T-cell (primary cell): ENCODE data around the gene CHRNB1. TPM values are rescaled to one million over a fixed set of nuclear protein-coding genes. Genes with fewer than 3 reads are reported as not detected.

Source experiments
- ATAC-seq, 4 experiments: fragments of 200-7000 bp in 3 of 4; fragments of 150-1000 bp in 1 of 4; cut with Tn5 transposase; replicated peaks in 1 of 4; 1 replicate in 3 of 4; 2 replicates in 1 of 4; pipeline ENCODE4 v1.10.0; 2021; ENCODE audit warnings: moderate library complexity in 3 of 4, mild to moderate bottlenecking in 2 of 4, moderate number of reproducible peaks in 1 of 4
- CTCF ChIA-PET, 2 donors: fragments of 300-600 bp; sonication (Branson Sonifier 250); formaldehyde crosslinking; loops; one replicate each; lab custom pipeline; 2022; ENCODE audit warnings: antibody characterized with exemption in 2 of 2; lab: Charles Lee
- POLR2A ChIA-PET, 2 donors: fragments of 300-600 bp; sonication (Branson Sonifier 250); formaldehyde crosslinking; loops; one replicate each; lab custom pipeline; 2022; ENCODE audit warnings: antibody characterized with exemption in 2 of 2; lab: Charles Lee
- DNase-seq, 35 experiments: peaks; one replicate each; pipeline versions ENCODE4 v3.0.0 to v3.0.0-alpha.2; 2013 to 2023
- H3K27ac ChIP-seq: one replicate; pipeline ENCODE4 v1.5.1; 2013; ENCODE audit warnings: low read length
- H3K27me3 ChIP-seq, 2 experiments: replicated peaks in 1 of 2; 1 replicate in 1 of 2; 2 replicates in 1 of 2; pipeline versions ENCODE4 v1.6.1 to v1.7.0; 2013; ENCODE audit warnings: low read length in 1 of 2, mixed read lengths in 1 of 2; ENCODE audit not compliant: control insufficient read depth in 2 of 2, insufficient read depth in 2 of 2; ENCODE audit errors: extremely low read depth in 1 of 2
- H3K36me3 ChIP-seq, 2 donors: 1 replicate in 1 of 2; 2 replicates in 1 of 2; pipeline versions ENCODE4 v1.6.1 to v1.7.0; 2013; ENCODE audit warnings: low read length in 1 of 2; ENCODE audit not compliant: control insufficient read depth in 2 of 2, insufficient read depth in 1 of 2; ENCODE audit errors: extremely low read depth in 1 of 2
- H3K4me1 ChIP-seq, 2 experiments: 1 replicate in 1 of 2; 2 replicates in 1 of 2; pipeline versions ENCODE4 v1.6.1 to v1.7.0; 2013; ENCODE audit warnings: low read length in 2 of 2, mixed read lengths in 1 of 2; ENCODE audit not compliant: insufficient read depth in 2 of 2, control insufficient read depth in 1 of 2; ENCODE audit errors: extremely low read depth in 1 of 2
- H3K4me3 ChIP-seq, 2 donors: 1 replicate in 1 of 2; 2 replicates in 1 of 2; pipeline versions ENCODE4 v1.5.1 to v1.7.0; 2013; ENCODE audit warnings: mild to moderate bottlenecking in 2 of 2, low read length in 1 of 2, moderate library complexity in 1 of 2; ENCODE audit not compliant: control insufficient read depth in 1 of 2; ENCODE audit errors: extremely low read depth in 1 of 2
- H3K9me3 ChIP-seq: 2 replicates; pipeline ENCODE4 v1.7.0; 2013
- H3K27ac Mint-ChIP-seq, 2 donors: one replicate each; pipeline ENCODE4 v1.8.0; 2020 to 2021; ENCODE audit warnings: mild to moderate bottlenecking in 2 of 2, mixed read lengths in 2 of 2
- H3K27me3 Mint-ChIP-seq, 2 donors: one replicate each; pipeline ENCODE4 v1.8.0; 2021 to 2022; ENCODE audit warnings: mixed read lengths in 2 of 2
- H3K36me3 Mint-ChIP-seq: one replicate; pipeline ENCODE4 v1.8.0; 2021; ENCODE audit warnings: mixed read lengths
- H3K4me1 Mint-ChIP-seq, 3 donors: one replicate each; pipeline ENCODE4 v1.8.0; 2020 to 2022; ENCODE audit warnings: mixed read lengths in 3 of 3, mild to moderate bottlenecking in 1 of 3
- H3K4me3 Mint-ChIP-seq, 3 donors: one replicate each; pipeline ENCODE4 v1.8.0; 2020 to 2022; ENCODE audit warnings: mild to moderate bottlenecking in 3 of 3, mixed read lengths in 3 of 3, moderate library complexity in 3 of 3
- H3K9me3 Mint-ChIP-seq, 3 donors: one replicate each; pipeline ENCODE4 v1.8.0; 2020 to 2022; ENCODE audit warnings: mixed read lengths in 3 of 3
- WGBS: methylation state at CpG from one replicate; pipeline ENCODE4 v1.1.5; 2013; ENCODE audit warnings: missing lambda C conversion rate; ENCODE audit not compliant: insufficient coverage; 5-methylcytosine and 5-hydroxymethylcytosine counted together
- total RNA-seq, 35 experiments: library from RNA in 6 of 35; stranded (reverse) in 6 of 35; fragments of 120-200 nt in 1 of 35; gene quantifications; one replicate each; pipeline versions ENCODE4 v1.2.1 to v1.2.4 and lab custom pipeline; 2013 to 2026

Gene CHRNB1
- total RNA-seq, 5 donors from 2014 or later (not counting 1 experiment from before 2014, with no cell fraction given), result 6.6 to 12.0 (median 11.0) TPM

DNA sequence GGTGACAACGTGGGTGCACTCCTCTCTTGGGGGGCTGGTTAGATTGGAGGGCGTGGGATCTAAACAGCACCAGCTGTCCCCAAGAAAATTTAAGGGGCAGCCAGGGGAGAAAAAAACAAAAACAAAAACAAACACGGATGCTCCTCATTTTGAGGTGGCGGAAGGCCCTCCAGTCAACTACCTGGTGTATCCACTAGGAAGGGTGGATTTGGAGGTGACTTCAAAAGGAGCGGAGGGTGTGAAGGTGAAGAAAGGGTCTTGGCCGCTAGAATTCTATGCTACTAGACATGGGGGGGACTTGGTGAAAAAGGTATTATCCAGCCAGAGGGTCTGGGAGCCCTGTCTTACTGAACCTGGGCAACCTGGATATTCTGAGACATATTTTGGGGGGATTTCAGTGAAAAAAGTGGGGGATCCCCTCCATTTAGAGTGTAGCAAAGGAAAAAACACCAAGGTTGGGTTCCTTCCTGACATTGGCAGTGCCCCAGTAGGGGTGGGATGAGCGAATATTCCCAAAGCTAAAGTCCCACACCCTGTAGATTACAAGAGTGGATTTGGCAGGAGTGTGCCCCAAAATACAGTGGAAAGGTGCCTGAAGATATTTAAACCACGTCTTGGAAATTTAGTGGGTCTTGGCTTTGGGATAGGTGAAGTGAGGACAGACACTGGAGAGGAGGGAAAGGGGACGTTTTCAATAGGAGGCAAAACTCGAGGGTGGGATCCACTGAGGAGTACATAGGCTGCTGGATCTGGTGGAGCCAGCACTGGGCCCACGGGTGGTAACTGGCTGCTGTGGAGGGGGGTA lies 6.0 kb upstream of the CHRNB1 start:
- Histone ChIP-seq H3K36me3 (no peaks in the 10 kb centered on the region), H3K27ac (no peak overlapping the region), H3K4me1 (peaks cover 13 to 58% of the 10 kb centered on the region in 2 experiments), H3K27me3 (peaks cover 0 to 63% of the 10 kb centered on the region in 2 experiments), H3K4me3 (peak overlapping the region in 1 of 2 donors; percentile 46), H3K9me3 (no peaks in the 10 kb centered on the region)
- no peaks in the 10 kb centered on the region for H3K9me3 Mint-ChIP-seq
- no peaks in the 10 kb centered on the region for H3K36me3 Mint-ChIP-seq
- DNase-seq, result no peak
- WGBS, result 53% methylated on average over 5 of the region's 11 CpGs
- CTCF ChIA-PET, result interaction anchor here in 1 of 2 donors (0.5 kb wide), 1 partner anchor 122 kb away, joined by 3 read pairs; no protein-coding TSS in a partner anchor
- peaks cover 29 to 48% of the 10 kb centered on the region in 2 donors for H3K27me3 Mint-ChIP-seq
- ATAC-seq, result no peak
- peak overlapping the region; percentile 61 to 96 (median 73) for H3K4me3 Mint-ChIP-seq
- POLR2A ChIA-PET, result no interaction called here
- peak overlapping the region in 1 of 2 donors; percentile 36 for H3K27ac Mint-ChIP-seq
- H3K4me1 Mint-ChIP-seq, result peaks cover 41 to 48% (median 48%) of the 10 kb centered on the region in 3 donors

GRCh38 chr17:7439462-7440112 lies 5.3 kb upstream of the CHRNB1 start, which contains the start of gene FGF11:
TSS of gene FGF11 (plus strand) at chr17:7439512. CDS start at chr17:7439621, 109 bp downstream.
- Mint-ChIP-seq H3K27me3 (peaks cover 32 to 54% of the 10 kb centered on the region in 2 donors), H3K9me3 (no peaks in the 10 kb centered on the region), H3K27ac (peak within 1 kb of the TSS in 1 of 2 donors; percentile 55), H3K4me1 (peaks cover 43 to 50% (median 48%) of the 10 kb centered on the region in 3 donors), H3K4me3 (peak within 1 kb of the TSS; percentile 65 to 96 (median 75)), H3K36me3 (no peaks in the 10 kb centered on the region)
- no peaks in the 10 kb centered on the region for H3K9me3 ChIP-seq
- ATAC-seq (no peak), DNase-seq (no peak)
- POLR2A ChIA-PET, result no interaction called here
- H3K27me3 ChIP-seq, result peaks cover 0 to 70% of the 10 kb centered on the region in 2 experiments
- CTCF ChIA-PET, result interaction anchor here in 1 of 2 donors (0.7 to 0.9 kb wide), 3 partner anchors 103 to 135 kb away, joined by 3 to 4 read pairs (median 3); partner anchors contain the start of genes ACAP1 and TNFSF12
- WGBS, result 9% methylated on average over 44 of the region's 50 CpGs
- peak within 1 kb of the TSS; percentile 31 to 57 for H3K4me3 ChIP-seq
- H3K27ac ChIP-seq, result no peak within 1 kb of the TSS
- peaks cover 13 to 59% of the 10 kb centered on the region in 2 experiments for H3K4me1 ChIP-seq
- H3K36me3 ChIP-seq, result no peaks in the 10 kb centered on the region

DNA sequence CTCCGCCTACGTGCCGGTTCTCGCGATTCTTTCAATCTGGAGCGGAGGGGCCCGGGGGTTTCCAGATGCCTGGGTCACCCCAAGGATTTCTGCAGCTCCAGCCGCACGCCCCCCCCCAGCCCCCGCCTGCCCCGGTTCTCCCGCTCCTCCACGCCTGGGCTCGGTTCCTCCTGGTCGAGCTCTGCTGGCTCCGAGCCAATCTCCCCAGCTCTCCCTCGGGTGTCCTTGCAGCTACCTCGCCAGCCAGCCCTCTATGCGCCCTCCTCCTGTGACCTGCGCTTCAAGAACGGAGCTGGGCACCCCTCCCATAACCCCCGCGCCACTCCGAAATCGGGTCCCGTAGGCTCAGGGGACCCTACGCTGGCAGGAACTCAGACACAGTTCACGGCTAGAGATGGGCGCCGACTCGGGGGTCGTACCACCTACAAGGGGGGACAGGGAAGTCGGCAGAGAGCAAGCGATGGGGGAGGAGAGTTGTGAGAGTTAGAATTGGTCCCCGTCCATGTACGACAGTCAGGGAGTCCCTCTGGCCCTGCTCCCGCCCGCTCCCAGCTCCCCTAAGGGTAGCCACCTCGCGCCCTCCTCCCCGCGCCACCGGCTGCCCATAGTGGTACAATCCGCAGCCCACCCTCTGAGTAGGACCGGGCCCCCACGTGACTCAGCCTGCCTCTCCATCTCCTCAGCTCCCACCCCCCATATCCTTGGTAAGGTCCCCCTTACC lies 4.6 kb upstream of the CHRNB1 start:
- H3K9me3 ChIP-seq, result no peaks in the 10 kb centered on the region
- ChIA-PET CTCF (interaction anchor here in 1 of 2 donors (0.7 to 1.6 kb wide), 4 partner anchors 74 to 136 kb away, joined by 3 to 10 read pairs (median 4); partner anchors contain the start of genes ACAP1 and TNFSF12), POLR2A (interaction anchor here in 1 of 2 donors (0.6 kb wide), 1 partner anchor 30 kb away, joined by 7 read pairs; no protein-coding TSS in a partner anchor)
- Mint-ChIP-seq H3K36me3 (no peaks in the 10 kb centered on the region), H3K27ac (peak overlapping the region in 1 of 2 donors; percentile 55), H3K4me1 (peaks cover 45 to 51% (median 47%) of the 10 kb centered on the region in 3 donors), H3K4me3 (peak overlapping the region; percentile 65 to 89 (median 75)), H3K9me3 (no peaks in the 10 kb centered on the region), H3K27me3 (peaks cover 32 to 58% of the 10 kb centered on the region in 2 donors)
- H3K4me3 ChIP-seq, result peak overlapping the region; percentile 31 to 57
- WGBS, result 7% methylated on average over 32 of the region's 46 CpGs
- no peaks in the 10 kb centered on the region for H3K36me3 ChIP-seq
- peak in 10 of 35 experiments; percentile 12 to 49 (median 22) for DNase-seq
- peaks cover 13 to 61% of the 10 kb centered on the region in 2 experiments for H3K4me1 ChIP-seq
- ATAC-seq, result no peak
- peaks cover 0 to 77% of the 10 kb centered on the region in 2 experiments for H3K27me3 ChIP-seq
- H3K27ac ChIP-seq, result no peak overlapping the region

DNA sequence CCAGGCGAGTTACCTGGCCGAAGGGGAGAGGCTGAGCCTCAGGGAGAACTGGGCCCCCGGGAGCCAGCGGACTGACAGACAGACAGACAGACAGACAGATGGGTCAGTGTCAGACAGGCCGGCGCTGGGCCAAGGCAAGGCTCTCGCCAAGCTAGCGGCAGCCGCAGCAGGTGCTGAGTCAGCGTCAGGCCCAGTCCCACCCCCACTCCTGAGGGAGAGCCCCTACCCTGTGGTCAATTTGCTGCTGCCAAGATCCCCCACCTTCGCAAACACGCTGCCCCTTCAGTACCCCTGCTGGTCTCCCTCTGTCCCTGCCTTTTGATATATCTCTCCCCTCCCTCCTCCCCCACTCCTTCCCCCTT lies 4.0 kb upstream of the CHRNB1 start:
- Histone ChIP-seq H3K27me3 (peaks cover 0 to 83% of the 10 kb centered on the region in 2 experiments), H3K36me3 (no peaks in the 10 kb centered on the region), H3K4me1 (peaks cover 13 to 64% of the 10 kb centered on the region in 2 experiments), H3K27ac (no peak overlapping the region), H3K4me3 (peak overlapping the region in 1 of 2 donors; percentile 57), H3K9me3 (no peaks in the 10 kb centered on the region)
- Mint-ChIP-seq H3K9me3 (no peaks in the 10 kb centered on the region), H3K27me3 (peaks cover 36 to 63% of the 10 kb centered on the region in 2 donors), H3K36me3 (no peaks in the 10 kb centered on the region), H3K27ac (no peak overlapping the region), H3K4me3 (peak overlapping the region in 1 of 3 donors; percentile 89), H3K4me1 (peaks cover 48 to 55% (median 50%) of the 10 kb centered on the region in 3 donors)
- POLR2A ChIA-PET, result interaction anchor here (0.6 to 1.0 kb wide), 5 partner anchors 40 to 120 kb away, joined by 3 to 8 read pairs (median 5); partner anchors contain the start of gene SLC35G6 (in 1 of the 2)
- 22% methylated on average over 9 of the region's 12 CpGs for WGBS
- no peak for DNase-seq
- no peak for ATAC-seq
- CTCF ChIA-PET, result interaction anchor here (0.7 to 1.6 kb wide), 3 partner anchors 10 to 74 kb away, joined by 4 to 10 read pairs (median 5); no protein-coding TSS in a partner anchor

DNA sequence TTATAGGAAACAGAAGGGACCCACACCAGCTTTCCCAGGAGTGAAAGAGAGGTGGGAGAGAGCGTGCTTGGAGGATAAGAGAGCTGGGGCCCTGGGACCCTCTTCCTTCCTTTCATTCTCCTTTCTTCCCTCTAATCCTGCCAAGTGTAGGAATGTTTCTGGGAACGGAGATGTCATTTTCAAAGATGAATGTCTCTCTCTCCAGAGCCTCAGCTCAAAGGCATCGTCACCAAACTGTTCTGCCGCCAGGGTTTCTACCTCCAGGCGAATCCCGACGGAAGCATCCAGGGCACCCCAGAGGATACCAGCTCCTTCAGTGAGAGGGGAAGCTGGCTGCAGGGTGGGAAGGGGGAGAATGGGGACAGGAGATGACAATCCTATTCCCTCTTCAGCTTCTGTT lies 3.6 kb upstream of the CHRNB1 start:
- WGBS, result no CpG with 5 or more reads among the region's 7 CpGs

More for the DNA sequence above, 3.6 kb upstream of the CHRNB1 start:
- H3K27me3 Mint-ChIP-seq, result peaks cover 40 to 66% of the 10 kb centered on the region in 2 donors
- peaks cover 13 to 64% of the 10 kb centered on the region in 2 experiments for H3K4me1 ChIP-seq
- H3K4me3 Mint-ChIP-seq, result no peak overlapping the region
- DNase-seq (no peak), ATAC-seq (no peak)
- H3K9me3 Mint-ChIP-seq, result no peaks in the 10 kb centered on the region
- no peaks in the 10 kb centered on the region for H3K36me3 ChIP-seq
- H3K27ac Mint-ChIP-seq, result no peak overlapping the region
- H3K4me1 Mint-ChIP-seq, result peaks cover 48 to 53% (median 51%) of the 10 kb centered on the region in 3 donors
- H3K4me3 ChIP-seq, result no peak overlapping the region
- no peak overlapping the region for H3K27ac ChIP-seq
- H3K36me3 Mint-ChIP-seq, result no peaks in the 10 kb centered on the region
- POLR2A ChIA-PET, result interaction anchor here (0.6 to 1.0 kb wide), 5 partner anchors 40 to 120 kb away, joined by 3 to 8 read pairs (median 5); partner anchors contain the start of gene SLC35G6 (in 1 of the 2)
- H3K9me3 ChIP-seq, result no peaks in the 10 kb centered on the region
- H3K27me3 ChIP-seq, result peaks cover 0 to 87% of the 10 kb centered on the region in 2 experiments
- CTCF ChIA-PET, result interaction anchor here (0.7 to 1.6 kb wide), 3 partner anchors 10 to 73 kb away, joined by 4 to 10 read pairs (median 5); no protein-coding TSS in a partner anchor
